Liver (tissue), 9 donors: Measurements from ENCODE around the gene DNAJC2. TPM values are rescaled to one million over a fixed set of nuclear protein-coding genes. Genes with fewer than 3 reads are reported as not detected.

Source experiments
- DNase-seq: peaks from one replicate; pipeline ENCODE4 v3.0.0-alpha.2; 2017; ENCODE audit warnings: low spot score
- H3K27ac ChIP-seq, 2 donors: one replicate each; pipeline ENCODE4 v1.7.0; 2013; ENCODE audit warnings: inconsistent platforms in 2 of 2, low read length in 2 of 2, control low read depth in 1 of 2, low read depth in 1 of 2, mild to moderate bottlenecking in 1 of 2
- H3K27me3 ChIP-seq, 4 donors: one replicate each; pipeline versions ENCODE4 v1.6.1 to v1.7.0; 2013; ENCODE audit warnings: low read length in 3 of 4, inconsistent platforms in 1 of 4, mild to moderate bottlenecking in 1 of 4, moderate library complexity in 1 of 4; ENCODE audit not compliant: control insufficient read depth in 4 of 4, insufficient read depth in 4 of 4
- H3K36me3 ChIP-seq, 4 donors: one replicate each; pipeline versions ENCODE4 v1.6.1 to v1.7.0; 2013; ENCODE audit warnings: low read length in 3 of 4, mild to moderate bottlenecking in 3 of 4, low read depth in 1 of 4, moderate library complexity in 1 of 4; ENCODE audit not compliant: control insufficient read depth in 4 of 4, insufficient read depth in 3 of 4
- H3K4me1 ChIP-seq, 4 donors: one replicate each; pipeline versions ENCODE4 v1.6.1 to v1.7.0; 2013; ENCODE audit warnings: low read length in 3 of 4, mild to moderate bottlenecking in 3 of 4, moderate library complexity in 1 of 4; ENCODE audit not compliant: control insufficient read depth in 4 of 4, insufficient read depth in 4 of 4
- H3K4me3 ChIP-seq, 3 donors: one replicate each; pipeline versions ENCODE4 v1.6.1 to v1.7.0; 2013; ENCODE audit warnings: low read length in 3 of 3, control low read depth in 1 of 3, low read depth in 1 of 3, mild to moderate bottlenecking in 1 of 3
- H3K9ac ChIP-seq, 2 donors: one replicate each; pipeline ENCODE4 v1.7.0; 2013; ENCODE audit warnings: low read length in 2 of 2, mild to moderate bottlenecking in 2 of 2, moderate library complexity in 2 of 2, control low read depth in 1 of 2, low read depth in 1 of 2
- H3K9me3 ChIP-seq, 4 donors: one replicate each; pipeline versions ENCODE4 v1.6.1 to v1.7.0; 2013; ENCODE audit warnings: low read length in 3 of 4; ENCODE audit not compliant: control insufficient read depth in 4 of 4
- EGR1 ChIP-seq, 2 donors: IDR thresholded peaks; 2 replicates each; pipeline ENCODE4 v1.6.1; 2016 to 2018; ENCODE audit warnings: antibody characterized with exemption in 2 of 2, low read depth in 2 of 2
- FOXA1 ChIP-seq: IDR thresholded peaks from 2 replicates; pipeline ENCODE4 v1.6.1; 2016; ENCODE audit warnings: antibody characterized with exemption
- FOXA2 ChIP-seq: IDR thresholded peaks from 2 replicates; pipeline ENCODE4 v1.6.1; 2016; ENCODE audit warnings: antibody characterized with exemption
- GABPA ChIP-seq, 2 donors: IDR thresholded peaks in 1 of 2; conservative IDR thresholded peaks in 1 of 2; 2 replicates each; pipeline ENCODE4 v1.6.1; 2016; ENCODE audit warnings: antibody characterized with exemption in 2 of 2, mild to moderate bottlenecking in 1 of 2, moderate library complexity in 1 of 2
- HNF4A ChIP-seq, 2 donors: conservative IDR thresholded peaks; 2 replicates each; pipeline ENCODE4 v1.6.1; 2016; ENCODE audit warnings: antibody characterized with exemption in 2 of 2, mild to moderate bottlenecking in 2 of 2
- HNF4G ChIP-seq: IDR thresholded peaks from 2 replicates; pipeline ENCODE4 v1.6.1; 2016; ENCODE audit warnings: antibody characterized with exemption
- JUND ChIP-seq, 2 donors: IDR thresholded peaks; 2 replicates each; pipeline ENCODE4 v1.6.1; 2016; ENCODE audit warnings: antibody characterized with exemption in 2 of 2
- NR2F2 ChIP-seq: IDR thresholded peaks from 2 replicates; pipeline ENCODE4 v1.6.1; 2016; ENCODE audit warnings: antibody characterized with exemption
- RAD21 ChIP-seq, 2 donors: IDR thresholded peaks; 2 replicates each; pipeline ENCODE4 v1.6.1; 2016; ENCODE audit warnings: antibody characterized with exemption in 2 of 2, mild to moderate bottlenecking in 2 of 2
- RXRA ChIP-seq, 2 donors: IDR thresholded peaks; 2 replicates each; pipeline ENCODE4 v1.6.1; 2017 to 2018; ENCODE audit warnings: antibody characterized with exemption in 2 of 2, mild to moderate bottlenecking in 1 of 2
- SP1 ChIP-seq: IDR thresholded peaks from 2 replicates; pipeline ENCODE4 v1.6.1; 2018; ENCODE audit warnings: antibody characterized with exemption, mild to moderate bottlenecking
- TAF1 ChIP-seq: conservative IDR thresholded peaks from 2 replicates; pipeline ENCODE4 v1.6.1; 2016; ENCODE audit warnings: antibody characterized with exemption, mild to moderate bottlenecking
- YY1 ChIP-seq: IDR thresholded peaks from 2 replicates; pipeline ENCODE4 v1.6.1; 2016; ENCODE audit warnings: antibody characterized with exemption, mild to moderate bottlenecking
- WGBS: extraction: QIAGEN DNeasy Blood & Tissue Kit; methylation state at CpG from one replicate; pipeline ENCODE4 v1.1.7; 2013; 5-methylcytosine and 5-hydroxymethylcytosine counted together
- polyA plus RNA-seq, 2 donors: library from polyadenylated mRNA; stranded (reverse) in 1 of 2; unstranded in 1 of 2; fragments of 200-250 nt in 1 of 2; fragments of >200 nt in 1 of 2; fragmentation: Nextera tagmentation in 1 of 2; extraction: Ambion mirVana in 1 of 2; gene quantifications; one replicate each; pipeline versions ENCODE4 v1.2.1 to v1.2.3, GENCODE V29; 2013 to 2015
- total RNA-seq, 2 donors: library from RNA; depleted of rRNA; stranded (reverse); fragments of >200 nt; gene quantifications; one replicate each; pipeline ENCODE4 v1.2.3, GENCODE V29; 2014
- TF ChIP-seq, protein P1 (sequence below): IDR thresholded peaks from 2 replicates; pipeline ENCODE4 v1.6.1; 2016; ENCODE audit warnings: antibody characterized with exemption
- TF ChIP-seq, protein P2 (sequence below): IDR thresholded peaks from 2 replicates; pipeline ENCODE4 v1.6.1; 2016; ENCODE audit warnings: antibody characterized with exemption
- TF ChIP-seq, protein P3 (sequence below): fragments of 150-350 bp; IDR thresholded peaks from 2 replicates; pipeline ENCODE4 v1.5.1; 2017; ENCODE audit warnings: improper control_type of control experiment, low read depth, low read length; ENCODE audit not compliant: missing input control
- TF ChIP-seq, protein P4 (sequence below): IDR thresholded peaks from 2 replicates; pipeline ENCODE4 v1.6.1; 2016; ENCODE audit warnings: antibody characterized with exemption
- TF ChIP-seq, protein P5 (sequence below): IDR thresholded peaks from 2 replicates; pipeline ENCODE4 v1.6.1; 2016; ENCODE audit warnings: antibody characterized with exemption, mild to moderate bottlenecking
- donor health status: healthy.
- donor health status: healthy.
- donor health status: healthy.
- donor health status: healthy.
- donor health status: healthy.

DNAJC2 gene
- total and polyA plus RNA-seq, 4 donors = 7.5 to 19.6 (median 11.0) TPM

DNA sequence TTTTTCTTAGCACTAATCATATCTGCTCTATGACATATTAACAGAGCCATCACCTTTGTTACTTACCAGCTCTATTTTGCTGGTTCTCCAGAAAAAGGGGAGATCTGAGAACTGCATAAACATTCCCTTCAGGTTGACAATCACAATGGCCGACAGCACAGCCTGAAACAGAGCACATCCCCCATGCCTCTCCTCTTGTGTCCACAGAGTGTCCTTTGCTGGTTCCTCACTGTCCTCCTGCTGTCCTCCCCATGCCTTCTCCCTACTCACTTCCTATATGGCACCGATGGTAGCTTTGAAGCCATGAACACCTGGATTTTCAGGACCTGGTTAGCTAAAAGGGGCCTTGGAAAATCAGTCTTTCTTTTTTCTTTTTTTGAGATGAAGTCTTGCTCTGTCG lies 44.7 kb upstream of the DNAJC2 start:
- 92% methylated on average over 3 of the region's 3 CpGs for WGBS
- H3K36me3 ChIP-seq = no peaks in the 10 kb centered on the region
- no peak for DNase-seq
- peaks cover 0 to 12% (median 4%) of the 10 kb centered on the region in 4 donors for H3K4me1 ChIP-seq
- TF ChIP-seq YY1 = no peak
- TF ChIP-seq, protein P1, sequence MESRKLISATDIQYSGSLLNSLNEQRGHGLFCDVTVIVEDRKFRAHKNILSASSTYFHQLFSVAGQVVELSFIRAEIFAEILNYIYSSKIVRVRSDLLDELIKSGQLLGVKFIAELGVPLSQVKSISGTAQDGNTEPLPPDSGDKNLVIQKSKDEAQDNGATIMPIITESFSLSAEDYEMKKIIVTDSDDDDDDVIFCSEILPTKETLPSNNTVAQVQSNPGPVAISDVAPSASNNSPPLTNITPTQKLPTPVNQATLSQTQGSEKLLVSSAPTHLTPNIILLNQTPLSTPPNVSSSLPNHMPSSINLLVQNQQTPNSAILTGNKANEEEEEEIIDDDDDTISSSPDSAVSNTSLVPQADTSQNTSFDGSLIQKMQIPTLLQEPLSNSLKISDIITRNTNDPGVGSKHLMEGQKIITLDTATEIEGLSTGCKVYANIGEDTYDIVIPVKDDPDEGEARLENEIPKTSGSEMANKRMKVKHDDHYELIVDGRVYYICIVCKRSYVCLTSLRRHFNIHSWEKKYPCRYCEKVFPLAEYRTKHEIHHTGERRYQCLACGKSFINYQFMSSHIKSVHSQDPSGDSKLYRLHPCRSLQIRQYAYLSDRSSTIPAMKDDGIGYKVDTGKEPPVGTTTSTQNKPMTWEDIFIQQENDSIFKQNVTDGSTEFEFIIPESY = no peak
- TF ChIP-seq, protein P2, sequence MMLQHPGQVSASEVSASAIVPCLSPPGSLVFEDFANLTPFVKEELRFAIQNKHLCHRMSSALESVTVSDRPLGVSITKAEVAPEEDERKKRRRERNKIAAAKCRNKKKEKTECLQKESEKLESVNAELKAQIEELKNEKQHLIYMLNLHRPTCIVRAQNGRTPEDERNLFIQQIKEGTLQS = no peak
- no peak for TF ChIP-seq RXRA (IDR thresholded peaks at IDR 0.05)
- TF ChIP-seq HNF4G = no peak
- TF ChIP-seq, protein P3, sequence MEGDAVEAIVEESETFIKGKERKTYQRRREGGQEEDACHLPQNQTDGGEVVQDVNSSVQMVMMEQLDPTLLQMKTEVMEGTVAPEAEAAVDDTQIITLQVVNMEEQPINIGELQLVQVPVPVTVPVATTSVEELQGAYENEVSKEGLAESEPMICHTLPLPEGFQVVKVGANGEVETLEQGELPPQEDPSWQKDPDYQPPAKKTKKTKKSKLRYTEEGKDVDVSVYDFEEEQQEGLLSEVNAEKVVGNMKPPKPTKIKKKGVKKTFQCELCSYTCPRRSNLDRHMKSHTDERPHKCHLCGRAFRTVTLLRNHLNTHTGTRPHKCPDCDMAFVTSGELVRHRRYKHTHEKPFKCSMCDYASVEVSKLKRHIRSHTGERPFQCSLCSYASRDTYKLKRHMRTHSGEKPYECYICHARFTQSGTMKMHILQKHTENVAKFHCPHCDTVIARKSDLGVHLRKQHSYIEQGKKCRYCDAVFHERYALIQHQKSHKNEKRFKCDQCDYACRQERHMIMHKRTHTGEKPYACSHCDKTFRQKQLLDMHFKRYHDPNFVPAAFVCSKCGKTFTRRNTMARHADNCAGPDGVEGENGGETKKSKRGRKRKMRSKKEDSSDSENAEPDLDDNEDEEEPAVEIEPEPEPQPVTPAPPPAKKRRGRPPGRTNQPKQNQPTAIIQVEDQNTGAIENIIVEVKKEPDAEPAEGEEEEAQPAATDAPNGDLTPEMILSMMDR = no peak
- no peak for TF ChIP-seq HNF4A (conservative IDR thresholded peaks at IDR 0.05)
- TF ChIP-seq, protein P4, sequence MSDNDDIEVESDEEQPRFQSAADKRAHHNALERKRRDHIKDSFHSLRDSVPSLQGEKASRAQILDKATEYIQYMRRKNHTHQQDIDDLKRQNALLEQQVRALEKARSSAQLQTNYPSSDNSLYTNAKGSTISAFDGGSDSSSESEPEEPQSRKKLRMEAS = no peak
- H3K9me3 ChIP-seq = no peaks in the 10 kb centered on the region
- H3K27ac ChIP-seq = peak overlapping the region; percentile 80 to 86
- H3K27me3 ChIP-seq = no peaks in the 10 kb centered on the region
- H3K9ac ChIP-seq = no peak overlapping the region
- H3K4me3 ChIP-seq = no peak overlapping the region

DNA sequence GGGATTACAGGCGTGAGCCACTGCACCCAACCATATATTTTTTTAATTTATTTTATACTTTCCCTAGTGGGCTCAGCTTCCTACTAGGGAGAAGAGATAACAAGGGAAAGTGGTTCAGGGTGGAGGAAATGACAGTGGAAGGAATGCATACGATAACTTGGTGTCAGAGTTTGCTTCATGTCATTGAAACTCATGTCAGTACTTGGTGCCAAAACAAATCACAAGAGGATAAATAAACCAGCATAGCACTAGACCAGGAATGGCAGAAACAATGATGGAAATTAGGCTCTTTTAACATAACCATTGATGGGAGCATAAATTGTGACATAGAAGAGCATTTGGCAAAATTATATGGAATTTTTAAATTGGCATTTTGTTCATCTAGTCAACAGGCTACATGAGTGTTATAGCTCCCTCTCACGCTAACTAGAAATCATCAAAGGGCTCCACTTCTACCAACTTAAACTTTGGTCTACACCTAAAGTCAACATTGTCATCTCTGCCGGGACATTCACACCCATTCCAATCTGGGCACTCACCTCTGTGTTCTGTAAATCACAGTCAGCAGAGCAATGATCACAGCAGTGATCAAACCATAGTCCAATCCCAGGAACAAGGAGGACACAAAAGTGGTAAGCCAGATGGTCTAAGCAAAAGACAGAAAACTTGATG lies 44.0 kb upstream of the DNAJC2 start:
- Histone ChIP-seq H3K27me3 (no peaks in the 10 kb centered on the region), H3K9ac (no peak overlapping the region), H3K4me3 (no peak overlapping the region), H3K4me1 (peaks cover 0 to 12% (median 4%) of the 10 kb centered on the region in 4 donors), H3K27ac (peak overlapping the region; percentile 80 to 86), H3K36me3 (no peaks in the 10 kb centered on the region), H3K9me3 (no peaks in the 10 kb centered on the region)
- WGBS = 36% methylated on average over 4 of the region's 4 CpGs
- DNase-seq = no peak
- TF ChIP-seq EGR1 (IDR thresholded peaks at IDR 0.05; ENCODE audit: low read depth in 2 of 2) = peak in 1 of 2 donors; percentile 53
- peak; percentile 85 for TF ChIP-seq YY1
- peak; percentile 90 for TF ChIP-seq FOXA1
- peak; percentile 66 to 84 for TF ChIP-seq JUND (IDR thresholded peaks at IDR 0.05)
- peak; percentile 100 for TF ChIP-seq SP1
- peak; percentile 56 for TF ChIP-seq TAF1
- TF ChIP-seq, protein P2 = no peak
- peak; percentile 73 for TF ChIP-seq HNF4G
- TF ChIP-seq FOXA2 = peak; percentile 96
- peak in 1 of 2 donors; percentile 71 for TF ChIP-seq GABPA (IDR thresholded peaks at IDR 0.05 in 1 of 2, conservative IDR thresholded peaks at IDR 0.05 in 1 of 2)
- TF ChIP-seq, protein P5, sequence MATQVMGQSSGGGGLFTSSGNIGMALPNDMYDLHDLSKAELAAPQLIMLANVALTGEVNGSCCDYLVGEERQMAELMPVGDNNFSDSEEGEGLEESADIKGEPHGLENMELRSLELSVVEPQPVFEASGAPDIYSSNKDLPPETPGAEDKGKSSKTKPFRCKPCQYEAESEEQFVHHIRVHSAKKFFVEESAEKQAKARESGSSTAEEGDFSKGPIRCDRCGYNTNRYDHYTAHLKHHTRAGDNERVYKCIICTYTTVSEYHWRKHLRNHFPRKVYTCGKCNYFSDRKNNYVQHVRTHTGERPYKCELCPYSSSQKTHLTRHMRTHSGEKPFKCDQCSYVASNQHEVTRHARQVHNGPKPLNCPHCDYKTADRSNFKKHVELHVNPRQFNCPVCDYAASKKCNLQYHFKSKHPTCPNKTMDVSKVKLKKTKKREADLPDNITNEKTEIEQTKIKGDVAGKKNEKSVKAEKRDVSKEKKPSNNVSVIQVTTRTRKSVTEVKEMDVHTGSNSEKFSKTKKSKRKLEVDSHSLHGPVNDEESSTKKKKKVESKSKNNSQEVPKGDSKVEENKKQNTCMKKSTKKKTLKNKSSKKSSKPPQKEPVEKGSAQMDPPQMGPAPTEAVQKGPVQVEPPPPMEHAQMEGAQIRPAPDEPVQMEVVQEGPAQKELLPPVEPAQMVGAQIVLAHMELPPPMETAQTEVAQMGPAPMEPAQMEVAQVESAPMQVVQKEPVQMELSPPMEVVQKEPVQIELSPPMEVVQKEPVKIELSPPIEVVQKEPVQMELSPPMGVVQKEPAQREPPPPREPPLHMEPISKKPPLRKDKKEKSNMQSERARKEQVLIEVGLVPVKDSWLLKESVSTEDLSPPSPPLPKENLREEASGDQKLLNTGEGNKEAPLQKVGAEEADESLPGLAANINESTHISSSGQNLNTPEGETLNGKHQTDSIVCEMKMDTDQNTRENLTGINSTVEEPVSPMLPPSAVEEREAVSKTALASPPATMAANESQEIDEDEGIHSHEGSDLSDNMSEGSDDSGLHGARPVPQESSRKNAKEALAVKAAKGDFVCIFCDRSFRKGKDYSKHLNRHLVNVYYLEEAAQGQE = peak; percentile 86
- TF ChIP-seq RXRA (IDR thresholded peaks at IDR 0.05) = peak; percentile 91 to 95
- TF ChIP-seq RAD21 (IDR thresholded peaks at IDR 0.05) = peak; percentile 14 to 52
- TF ChIP-seq, protein P3 = no peak
- no peak for TF ChIP-seq NR2F2
- TF ChIP-seq, protein P1 = peak; percentile 88
- TF ChIP-seq HNF4A (conservative IDR thresholded peaks at IDR 0.05) = peak; percentile 92 to 97
